Transverse colon (tissue), 4 donors: Measurements from ENCODE around the gene RGMA. TPM values are rescaled to one million over a fixed set of nuclear protein-coding genes. Genes with fewer than 3 reads are reported as not detected.
"Not testable (repeated sequence)": the region's sequence is repeated elsewhere in the genome, so short reads cannot be mapped to it uniquely, and the experiment has no call there.

Source experiments
- DNase-seq: peaks from one replicate; pipeline ENCODE4 v3.0.0-alpha.2; 2019
- H3K27ac ChIP-seq, 4 donors: fragments of 200-600 bp; sonication (generic); 2 replicates each; pipeline ENCODE4 v1.5.1; 2016 to 2018; ENCODE audit warnings: inconsistent platforms in 4 of 4
- H3K27me3 ChIP-seq: fragments of 200-600 bp; sonication (generic); 2 replicates; pipeline ENCODE4 v1.5.1; 2017; ENCODE audit warnings: inconsistent platforms
- H3K36me3 ChIP-seq, 4 donors: fragments of 200-600 bp; sonication (generic); 2 replicates each; pipeline ENCODE4 v1.5.1; 2017 to 2019; ENCODE audit warnings: inconsistent platforms in 4 of 4
- H3K4me1 ChIP-seq, 4 donors: fragments of 200-600 bp; sonication (generic); 2 replicates each; pipeline ENCODE4 v1.5.1; 2017 to 2020; ENCODE audit warnings: inconsistent platforms in 4 of 4
- H3K4me3 ChIP-seq, 4 donors: fragments of 200-600 bp; sonication (generic); 1 replicate in 1 of 4; 2 replicates in 3 of 4; pipeline versions ENCODE4 v1.5.1 to v1.6.1; 2017 to 2019; ENCODE audit warnings: inconsistent platforms in 4 of 4
- H3K9me3 ChIP-seq, 2 donors: fragments of 200-600 bp; sonication (generic); 2 replicates each; pipeline ENCODE4 v1.5.1; 2017 to 2019; ENCODE audit warnings: inconsistent platforms in 2 of 2
- CTCF ChIP-seq, 5 experiments: fragments of 200-600 bp in 3 of 5; fragments of 450-650 bp in 2 of 5; sonication (generic) in 3 of 5; IDR thresholded peaks; 1 replicate in 2 of 5; 2 replicates in 3 of 5; pipeline ENCODE4 v1.5.1; 2016 to 2017; ENCODE audit warnings: antibody characterized with exemption in 5 of 5, inconsistent platforms in 3 of 5, mild to moderate bottlenecking in 2 of 5, moderate library complexity in 1 of 5
- EP300 ChIP-seq: sonication (generic); formaldehyde crosslinking; IDR thresholded peaks from one replicate; pipeline ENCODE4 v1.6.1; 2017; ENCODE audit warnings: antibody characterized with exemption, low read depth
- POLR2A ChIP-seq: fragments of 450-650 bp; IDR thresholded peaks from one replicate; pipeline ENCODE4 v1.6.1; 2016; ENCODE audit warnings: antibody characterized with exemption, mild to moderate bottlenecking, moderate library complexity
- POLR2AphosphoS5 ChIP-seq, 3 donors: sonication (generic); formaldehyde crosslinking; IDR thresholded peaks; one replicate each; pipeline ENCODE4 v1.6.1; 2016; ENCODE audit warnings: antibody characterized with exemption in 3 of 3
- WGBS, 2 donors: methylation state at CpG; one replicate each; pipeline ENCODE4 v1.1.5; 2018; ENCODE audit warnings: low coverage in 1 of 2; 5-methylcytosine and 5-hydroxymethylcytosine counted together
- in situ Hi-C, 4 donors: fragments of 200-750 bp; cut with MboI; loops; one replicate each; pipeline versions ENCODE4 v1.15.0 to v1.15.1; 2017; ENCODE audit warnings: low sequenced_read_pairs in 3 of 4, low pct_ligation_motif_present in 1 of 4, low pct_unique_long_range_greater_than_20kb in 1 of 4
- intact Hi-C: fragments of 100-400 bp; cut with DNase I; formaldehyde crosslinking; loops from one replicate; pipeline ENCODE4 v1.15.1; 2023; ENCODE audit warnings: low total_unique reads
- total RNA-seq, 4 donors: library from RNA; depleted of rRNA; stranded (reverse); fragments of >200 nt; gene quantifications; one replicate each; pipeline ENCODE4 v1.1.0, GENCODE V29; 2016

RGMA gene
- total RNA-seq, 4 donors from 2014 or later, result 8.6 to 53.3 (median 20.6) TPM

DNA sequence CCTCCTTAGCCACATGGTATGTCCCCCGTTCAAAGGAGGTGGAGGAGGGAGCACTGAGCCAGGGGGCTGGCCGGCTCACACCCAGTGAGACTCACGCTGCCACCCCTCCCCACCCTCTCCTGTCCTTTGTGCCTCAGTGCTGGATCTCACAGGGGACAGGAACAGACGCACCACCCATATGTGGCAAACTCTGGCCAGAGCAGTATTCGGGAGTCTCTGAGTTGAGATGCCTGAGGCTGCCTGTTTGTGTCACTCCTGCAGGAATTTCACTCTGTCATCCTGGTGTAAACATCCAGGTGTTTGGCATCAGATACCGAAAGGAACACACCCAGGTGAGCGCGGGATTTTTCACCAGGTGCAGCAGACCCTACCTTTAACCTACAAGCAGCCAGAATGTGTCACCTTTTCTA is 25.7 kb downstream of the RGMA start:
- WGBS, 2 donors, result 44% methylated on average over 8 of the region's 8 CpGs; no CpG with 5 or more reads in 1 of the 2 donors
- Histone ChIP-seq H3K4me1 (peaks cover 14 to 70% (median 25%) of the 10 kb centered on the region in 4 donors), H3K4me3 (no peak overlapping the region), H3K36me3 (no peaks in the 10 kb centered on the region), H3K9me3 (no peaks in the 10 kb centered on the region), H3K27me3 (no peaks in the 10 kb centered on the region), H3K27ac (peak overlapping the region; percentile 53 to 96 (median 78))
- no peak for TF ChIP-seq POLR2AphosphoS5 (IDR thresholded peaks at IDR 0.05)
- no peak for TF ChIP-seq CTCF (IDR thresholded peaks at IDR 0.05)
- TF ChIP-seq EP300, result no peak
- in situ Hi-C loops (no loop called here), intact Hi-C loops (loop anchor here (10.0 kb wide), 1 partner anchor 1392 kb away; no protein-coding TSS in a partner anchor)
- no peak for DNase-seq

- H3K27me3 ChIP-seq, H3K9me3 ChIP-seq, in situ Hi-C loops, H3K36me3 ChIP-seq, H3K4me3 ChIP-seq, DNase-seq: not testable (repeated sequence)
- Histone ChIP-seq H3K27ac (peak overlapping the region; percentile 53 to 96 (median 78)), H3K4me1 (peaks cover 14 to 70% (median 27%) of the 10 kb centered on the region in 4 donors)
- intact Hi-C loops, result loop anchor here (10.0 kb wide), 1 partner anchor 1392 kb away; no protein-coding TSS in a partner anchor
- WGBS, 2 donors, result 58% methylated on average over 10 of the region's 13 CpGs; no CpG with 5 or more reads in 1 of the 2 donors
Measured at GRCh38 chr15:93062628-93063261, 26.3 kb downstream of the RGMA start.

DNA sequence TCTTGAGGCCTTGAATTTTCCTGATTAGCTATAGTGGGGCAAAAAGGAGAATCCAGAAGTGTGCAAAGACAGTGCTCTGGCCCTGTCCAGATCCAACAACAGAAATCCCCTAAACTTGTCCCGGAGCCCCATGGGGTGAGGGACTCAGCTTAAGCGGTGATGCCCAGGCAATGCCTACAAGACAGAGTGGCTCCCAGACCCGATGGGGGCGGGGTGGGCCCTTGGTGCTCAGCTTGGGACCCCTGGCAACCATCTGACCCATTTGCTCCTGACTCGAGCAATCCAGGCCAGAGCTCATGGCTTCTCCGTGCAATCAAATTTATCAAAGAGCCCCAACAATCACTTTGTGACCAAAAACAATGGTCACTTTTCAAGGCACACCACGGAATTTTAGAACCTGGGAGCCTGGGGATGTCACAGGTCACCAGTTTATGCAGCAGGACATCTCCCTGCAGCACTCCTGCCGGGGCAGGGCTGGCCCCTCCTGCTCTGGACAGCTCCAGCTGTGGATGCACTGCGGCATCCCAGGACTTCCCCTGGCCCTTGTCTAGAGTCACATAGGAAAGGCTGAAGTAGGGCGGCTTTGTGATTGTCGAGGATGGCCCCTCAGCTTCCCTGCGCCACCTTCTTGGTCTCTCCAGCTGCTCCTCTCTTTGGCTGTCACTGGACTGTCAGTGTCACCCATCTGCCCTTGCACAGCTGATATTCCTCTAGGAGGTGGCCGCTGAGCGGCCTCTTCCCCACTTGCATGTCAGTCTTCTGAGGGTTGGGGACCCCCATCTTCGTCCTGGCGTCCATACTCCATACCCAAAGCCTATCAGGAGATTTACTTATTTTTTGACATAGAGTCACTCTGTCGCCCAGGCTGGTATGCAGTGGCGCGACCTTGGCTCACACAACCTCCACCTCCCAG is 28.4 kb downstream of the RGMA start:
- 81% methylated on average over 19 of the region's 19 CpGs; no CpG with 5 or more reads in 1 of the 2 donors for WGBS, 2 donors
- H3K9me3 ChIP-seq, result no peaks in the 10 kb centered on the region
- no peak for DNase-seq
- TF ChIP-seq POLR2AphosphoS5 (IDR thresholded peaks at IDR 0.05) (no peak), EP300 (no peak), POLR2A (no peak), CTCF (IDR thresholded peaks at IDR 0.05) (no peak)
- in situ Hi-C loops (no loop called here), intact Hi-C loops (loop anchor here (10.0 kb wide), 1 partner anchor 1394 kb away; no protein-coding TSS in a partner anchor)
- H3K4me3 ChIP-seq, result no peak overlapping the region
- no peaks in the 10 kb centered on the region for H3K27me3 ChIP-seq
- H3K4me1 ChIP-seq, result peaks cover 14 to 70% (median 24%) of the 10 kb centered on the region in 4 donors
- H3K36me3 ChIP-seq, result no peaks in the 10 kb centered on the region
- peak overlapping the region in 3 of 4 donors; percentile 46 to 65 (median 60) for H3K27ac ChIP-seq

- intact Hi-C loops (no loop called here), in situ Hi-C loops (no loop called here)
- WGBS, 2 donors, result 71% methylated on average over 8 of the region's 8 CpGs; no CpG with 5 or more reads in 1 of the 2 donors
- Histone ChIP-seq H3K4me1 (peaks cover 12 to 63% (median 24%) of the 10 kb centered on the region in 4 donors), H3K9me3 (no peaks in the 10 kb centered on the region), H3K27ac (peak overlapping the region; percentile 6 to 65 (median 30)), H3K4me3 (no peak overlapping the region), H3K36me3 (no peaks in the 10 kb centered on the region), H3K27me3 (no peaks in the 10 kb centered on the region)
- DNase-seq, result no peak
- TF ChIP-seq POLR2A (no peak), POLR2AphosphoS5 (IDR thresholded peaks at IDR 0.05) (no peak), CTCF (IDR thresholded peaks at IDR 0.05) (no peak), EP300 (no peak)
Measured at GRCh38 chr15:93059442-93059841, 29.6 kb downstream of the RGMA start.
